C4-2B (cell line): ENCODE data around the gene CNTNAP5.

ENCODE experiments used
- H3K27ac ChIP-seq: fragments of 450-650 bp; 2 replicates; pipeline ENCODE4 v1.5.1; 2017
- CTCF ChIP-seq: fragments of 450-650 bp; conservative IDR thresholded peaks from 2 replicates; pipeline ENCODE4 v1.5.1; 2017; ENCODE audit warnings: mild to moderate bottlenecking
- ZFX ChIP-seq: fragments of 450-650 bp; IDR thresholded peaks from 2 replicates; pipeline ENCODE4 v1.6.1; 2017

The CNTNAP5 gene

GRCh38 chr2:124558277-124558905 is 533.3 kb downstream of the CNTNAP5 start:
- no peak overlapping the region for H3K27ac ChIP-seq
- TF ChIP-seq CTCF (no peak), ZFX (no peak)

- no peak overlapping the region for H3K27ac ChIP-seq
- TF ChIP-seq CTCF: no peak
- no peak for TF ChIP-seq ZFX
Measured at GRCh38 chr2:124559236-124559635, 534.1 kb downstream of the CNTNAP5 start.

- TF ChIP-seq ZFX (no peak), CTCF (no peak)
Measured at GRCh38 chr2:124560592-124561112, 535.6 kb downstream of the CNTNAP5 start.

GRCh38 chr2:124561486-124561885 is 536.4 kb downstream of the CNTNAP5 start:
- TF ChIP-seq ZFX (no peak), CTCF (no peak)
- H3K27ac ChIP-seq: no peak overlapping the region

More at GRCh38 chr2:124560592-124561112, 535.6 kb downstream of the CNTNAP5 start:
- no peak overlapping the region for H3K27ac ChIP-seq

- no peak overlapping the region for H3K27ac ChIP-seq
- TF ChIP-seq ZFX (no peak), CTCF (no peak)
Measured at GRCh38 chr2:124563426-124563825, 538.3 kb downstream of the CNTNAP5 start.

- no peak overlapping the region for H3K27ac ChIP-seq
- TF ChIP-seq ZFX (no peak), CTCF (no peak)
Measured at GRCh38 chr2:124566518-124566970, 541.5 kb downstream of the CNTNAP5 start.

- no peak overlapping the region for H3K27ac ChIP-seq
- no peak for TF ChIP-seq CTCF
- TF ChIP-seq ZFX: no peak
Measured at GRCh38 chr2:124570872-124571271, 545.8 kb downstream of the CNTNAP5 start.
